GM18519 (cell line): Measurements from ENCODE around the gene SH2B3.
"Not testable (repeated sequence)": the region's sequence is repeated elsewhere in the genome, so short reads cannot be mapped to it uniquely, and the experiment has no call there.

Experiments
- ATAC-seq: cut with Tn5 transposase; IDR thresholded peaks from one replicate; pipeline ENCODE4 v1.9.1; 2021; ENCODE audit warnings: mild to moderate bottlenecking, moderate library complexity; ENCODE audit not compliant: unreplicated experiment, low FRiP score

The SH2B3 gene

DNA sequence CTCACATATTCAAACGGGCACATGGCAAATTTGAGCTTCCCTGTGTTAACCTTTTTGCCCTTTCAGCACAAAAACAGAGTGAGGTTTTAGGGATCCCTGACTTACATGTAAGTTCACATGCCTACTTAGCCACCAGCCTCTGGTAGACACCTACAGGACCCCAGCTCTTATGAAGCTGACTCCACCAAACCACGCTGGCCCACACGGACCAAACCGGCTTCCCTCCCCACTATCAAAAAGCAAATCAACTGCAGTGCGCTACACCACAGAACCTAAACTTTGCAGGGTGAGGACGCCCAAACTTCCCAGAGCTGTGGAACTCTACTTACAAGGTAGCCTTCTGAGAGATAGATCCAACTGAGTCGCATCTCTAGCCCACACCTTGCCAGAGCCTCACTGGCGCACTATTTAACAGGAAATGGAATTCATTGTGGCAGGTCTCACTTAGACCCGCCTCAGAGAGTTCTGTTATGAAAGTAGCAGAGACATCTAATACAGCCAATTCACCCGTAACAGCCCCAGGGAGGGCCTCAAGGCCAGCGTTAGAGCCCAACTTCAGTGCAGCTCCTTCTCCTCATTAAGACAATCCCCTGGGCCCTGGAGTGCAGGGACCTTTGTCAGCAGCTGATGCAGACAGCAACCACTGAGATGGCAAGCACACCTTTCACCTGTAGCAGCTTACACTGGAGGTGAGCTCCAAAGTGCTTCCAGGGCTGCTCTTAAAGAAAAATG is 49.2 kb downstream of the SH2B3 start:
- no peak for ATAC-seq

DNA sequence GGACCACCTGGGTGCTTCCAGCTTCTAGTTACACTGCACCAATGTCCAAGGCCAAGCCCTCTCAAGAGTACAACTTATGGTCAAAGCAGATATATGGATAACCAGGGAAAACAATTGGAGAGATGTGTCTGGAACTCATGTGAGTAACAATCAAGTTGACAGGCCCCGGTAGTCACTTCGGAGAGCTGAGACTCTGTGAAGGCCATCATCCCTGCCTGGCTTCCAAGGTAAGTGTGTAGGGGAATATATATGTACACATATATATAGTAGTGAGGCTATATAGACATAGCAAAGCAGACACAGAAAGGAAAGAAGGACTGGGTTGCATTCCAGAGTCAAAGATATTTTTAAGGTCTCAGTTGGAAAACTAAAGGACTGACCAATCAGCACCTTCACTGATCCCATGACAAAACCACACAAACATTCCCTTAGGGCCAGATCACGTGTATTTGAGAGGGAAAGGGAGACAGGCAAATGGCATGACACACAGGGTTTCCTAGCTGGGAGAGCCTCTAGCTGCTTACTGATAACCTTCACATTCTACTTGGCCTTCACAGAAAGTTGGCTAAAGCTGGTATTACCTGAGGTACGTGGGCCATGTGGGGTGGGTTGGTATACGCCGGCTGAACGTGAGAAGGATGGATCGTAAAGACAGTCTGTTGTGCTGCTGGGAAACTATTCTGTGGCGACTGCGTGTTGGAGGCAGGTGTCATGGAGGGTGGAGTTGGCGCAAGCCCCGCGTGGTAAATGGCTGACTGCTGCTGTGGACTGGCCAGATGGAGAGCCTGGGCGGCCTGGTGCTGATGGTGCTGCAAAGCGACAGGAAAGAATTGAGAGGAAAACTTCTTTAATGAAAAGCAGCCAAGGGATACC is 50.0 kb downstream of the SH2B3 start:
- no peak for ATAC-seq

GRCh38 chr12:111457071-111457470 is 51.3 kb downstream of the SH2B3 start:
- no peak for ATAC-seq

DNA sequence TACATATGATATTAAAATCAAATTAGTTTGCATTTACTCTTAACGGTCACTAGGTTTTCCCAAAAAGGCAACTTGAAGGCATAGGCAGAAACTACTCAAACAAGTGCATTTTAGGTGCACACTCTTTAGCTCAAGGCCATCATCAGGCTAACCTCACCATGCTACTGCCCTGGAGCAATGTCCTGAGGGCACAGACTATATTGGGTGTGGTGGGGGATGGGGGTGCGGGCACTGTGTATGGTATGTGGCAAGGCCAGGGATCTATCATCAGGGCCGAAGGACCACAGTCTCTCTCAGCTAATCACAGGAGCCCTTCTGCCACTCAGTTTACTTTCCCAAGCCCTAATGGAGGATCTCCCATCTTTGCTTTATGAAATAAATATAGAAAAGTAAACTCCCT is 51.9 kb downstream of the SH2B3 start:
- no peak for ATAC-seq

- no peak for ATAC-seq
These were observed 52.9 kb downstream of the SH2B3 start for GRCh38 chr12:111458546-111459172.

DNA sequence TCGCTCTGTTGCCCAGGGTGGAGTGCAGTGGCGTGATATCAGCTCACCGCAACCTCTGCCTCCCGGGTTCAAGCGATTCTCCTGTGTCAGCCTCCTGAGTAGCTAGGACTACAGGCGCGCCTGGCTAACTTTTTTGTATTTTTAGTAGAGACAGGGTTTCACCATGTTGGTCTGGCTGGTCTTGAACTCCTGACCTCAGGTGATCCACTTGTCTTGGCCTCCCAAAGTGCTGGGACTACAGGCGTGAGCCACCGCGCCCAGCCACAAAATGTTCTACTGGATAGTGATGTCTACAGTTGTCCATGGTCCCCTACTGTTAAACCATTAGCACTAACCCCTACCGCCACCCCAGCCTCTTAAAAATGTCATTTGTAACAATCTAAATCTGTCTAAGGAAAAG is 54.4 kb downstream of the SH2B3 start:
- not testable (repeated sequence) for ATAC-seq

GRCh38 chr12:111462210-111462769 is 56.6 kb downstream of the SH2B3 start:
- ATAC-seq = no peak

DNA sequence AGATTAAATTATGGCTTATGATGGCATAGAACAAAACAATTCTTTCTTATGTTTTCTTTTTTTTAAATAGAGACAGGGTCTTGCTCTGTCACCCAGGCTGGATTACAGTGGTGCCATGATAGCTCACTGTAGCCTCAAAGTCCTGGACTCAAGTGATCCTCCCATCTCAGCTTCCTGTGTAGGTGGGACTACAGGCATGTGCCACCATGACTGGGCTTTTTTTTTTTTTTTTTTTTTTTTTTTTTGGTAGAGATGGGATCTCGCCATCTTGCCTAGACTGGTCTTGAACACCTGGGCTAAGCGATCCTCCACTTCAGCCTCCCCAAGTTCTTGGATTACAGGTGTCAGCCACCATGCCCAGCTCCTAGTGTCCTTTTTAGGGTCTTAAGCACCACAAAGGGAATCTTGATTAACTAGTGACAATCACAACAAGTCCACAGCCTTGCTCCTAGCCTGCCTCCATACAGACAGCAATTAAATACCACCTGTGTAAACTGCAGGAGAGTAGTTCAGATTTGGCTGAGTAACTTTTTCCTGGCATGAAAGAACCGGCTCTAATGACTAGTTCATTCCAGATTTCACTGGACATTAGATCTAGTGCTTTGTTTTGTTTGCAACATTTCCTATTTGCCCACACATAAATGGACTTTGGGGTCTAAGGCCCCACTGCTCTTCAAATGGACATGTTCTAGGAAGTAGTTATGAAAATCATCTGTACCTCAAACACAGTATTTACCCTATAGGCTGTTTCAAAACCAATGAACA is 61.6 kb downstream of the SH2B3 start:
- ATAC-seq = no peak

GRCh38 chr12:111467857-111468241 is 62.1 kb downstream of the SH2B3 start:
- ATAC-seq = no peak

DNA sequence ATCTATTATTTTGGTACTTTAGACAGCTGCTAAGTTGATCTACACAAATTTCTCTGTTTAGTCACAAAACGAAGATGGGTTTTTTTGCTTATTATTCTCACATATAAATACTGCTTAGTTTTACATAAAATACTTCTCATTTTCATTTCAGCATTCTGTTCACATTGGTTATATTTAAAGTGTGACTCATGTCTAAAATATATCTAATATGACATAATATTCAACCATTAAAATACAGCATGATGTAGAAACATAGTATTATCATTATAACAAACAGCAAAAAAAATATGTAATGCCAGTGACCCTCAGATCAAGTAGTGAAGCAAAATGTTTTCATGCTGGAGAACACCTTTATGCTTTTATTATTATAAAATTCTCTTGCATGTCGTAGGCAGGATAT is 63.7 kb downstream of the SH2B3 start:
- ATAC-seq = no peak

GRCh38 chr12:111471236-111471635 is 65.5 kb downstream of the SH2B3 start:
- no peak for ATAC-seq

- ATAC-seq = no peak
These were observed 76.7 kb downstream of the SH2B3 start for GRCh38 chr12:111482462-111482861.

DNA sequence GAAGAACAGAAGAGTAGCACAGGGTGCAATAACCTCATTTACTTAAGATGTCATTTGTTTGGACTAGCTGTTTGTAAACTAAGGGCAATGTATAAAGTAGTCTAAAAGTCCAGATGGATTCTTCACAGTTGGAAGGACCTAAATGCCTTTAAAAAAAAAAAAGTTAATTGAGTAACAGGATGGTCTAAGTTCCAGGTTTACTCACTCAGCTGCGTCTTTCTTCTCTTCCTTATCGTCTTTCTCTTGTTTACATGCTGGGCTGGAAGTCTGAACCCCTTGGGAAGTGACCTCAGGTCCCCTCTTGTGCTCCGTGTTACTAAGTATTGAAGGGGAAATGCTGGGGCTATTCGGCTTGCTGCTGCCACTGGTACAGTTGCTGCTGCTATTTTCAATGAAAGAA is 82.5 kb downstream of the SH2B3 start:
- ATAC-seq = no peak

GRCh38 chr12:111488798-111489197 is 83.1 kb downstream of the SH2B3 start:
- no peak for ATAC-seq

GRCh38 chr12:111492979-111493378 is 87.3 kb downstream of the SH2B3 start:
- not testable (repeated sequence) for ATAC-seq

- no peak for ATAC-seq
These were observed 89.0 kb downstream of the SH2B3 start for GRCh38 chr12:111494676-111495075.
